NCI-H226 (cell line): ENCODE results near the gene CEP95.
"Not testable (repeated sequence)": the region's sequence is repeated elsewhere in the genome, so short reads cannot be mapped to it uniquely, and the experiment has no call there.

Experiments
- DNase-seq: peaks from one replicate; pipeline ENCODE4 v3.0.0-alpha.2; 2015

The CEP95 gene, protein sequence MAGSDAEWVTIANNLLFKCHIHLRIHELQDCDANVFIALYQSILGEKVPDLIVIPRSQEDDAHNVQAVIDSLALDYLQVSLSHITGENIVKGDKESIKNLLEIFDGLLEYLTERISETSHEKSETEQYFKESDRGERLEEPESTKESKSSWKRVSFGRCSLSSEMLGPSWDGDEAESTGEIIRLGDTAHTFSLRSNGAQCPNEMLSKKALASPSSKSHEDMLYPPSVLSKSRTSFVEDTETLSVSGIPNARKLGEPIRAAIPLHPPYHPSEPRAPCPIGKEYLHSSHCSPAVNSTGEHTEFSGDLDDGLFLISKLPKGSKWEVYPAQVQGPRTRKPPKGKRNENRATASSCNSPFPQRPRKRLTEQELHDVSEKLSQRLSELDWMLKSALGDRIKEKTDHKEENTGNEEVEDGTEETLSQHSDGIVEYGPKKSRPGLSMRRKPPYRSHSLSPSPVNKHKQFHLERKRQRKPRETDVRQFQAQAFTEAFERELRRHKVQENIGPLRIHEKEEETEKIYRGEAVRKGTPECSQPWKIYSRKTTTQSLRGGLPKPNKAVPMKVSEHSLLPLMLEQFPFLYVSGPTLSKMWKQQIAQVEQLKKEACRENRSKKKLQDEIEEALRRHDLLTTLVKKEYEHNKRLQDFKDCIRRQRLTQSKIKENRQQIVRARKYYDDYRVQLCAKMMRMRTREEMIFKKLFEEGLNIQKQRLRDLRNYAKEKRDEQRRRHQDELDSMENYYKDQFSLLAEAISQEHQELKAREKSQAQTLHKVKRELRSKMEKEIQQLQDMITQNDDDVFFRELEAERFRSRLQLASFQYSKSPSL

GRCh38 chr17:64506576-64507412 is at the start of gene CEP95:
CEP95 (plus strand) TSS chr17:64506977; CDS start chr17:64507098, 121 bp downstream.
- peak; percentile 98 for DNase-seq

DNA sequence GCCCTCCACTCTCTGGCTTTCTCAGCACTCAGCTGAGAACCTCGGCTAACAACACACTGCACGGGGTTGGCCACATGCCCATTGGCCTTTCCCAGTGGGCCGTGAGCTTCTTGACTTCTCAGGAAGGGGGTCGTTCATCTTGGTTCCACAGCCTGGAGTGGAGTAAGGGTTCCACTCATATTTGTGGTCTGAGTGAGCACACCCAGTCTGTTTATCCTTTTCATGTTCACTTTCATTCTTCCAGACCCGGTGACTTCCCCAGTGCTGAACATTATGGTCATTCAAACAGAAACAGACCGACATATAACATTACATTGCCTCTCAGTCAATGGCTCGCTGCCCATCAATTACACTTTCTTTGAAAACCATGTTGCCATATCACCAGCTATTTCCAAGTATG is 49.6 kb upstream of the CEP95 start:
- DNase-seq: peak; percentile 16

DNA sequence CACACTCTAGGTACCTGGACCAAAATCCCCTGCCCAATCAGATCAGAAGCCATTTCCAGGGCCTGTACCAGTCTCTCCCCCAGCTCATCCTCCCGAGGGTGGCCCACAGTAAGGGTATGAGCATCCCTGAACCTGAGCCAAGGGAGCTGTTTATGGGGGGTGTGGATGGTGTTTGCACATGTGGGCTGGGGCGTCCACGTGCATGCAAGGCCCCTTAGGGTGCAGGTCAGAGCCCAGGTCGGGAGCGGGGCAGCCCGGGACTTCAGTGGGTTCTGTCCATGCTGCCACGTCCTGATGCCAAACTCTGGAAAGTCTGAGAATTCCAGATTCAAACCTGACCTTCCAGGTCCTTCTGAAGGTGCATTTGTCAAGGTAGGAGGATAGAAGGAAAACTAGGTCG is 48.0 kb upstream of the CEP95 start:
- DNase-seq: no peak

GRCh38 chr17:64459284-64459747 is 47.5 kb upstream of the CEP95 start:
- DNase-seq: peak; percentile 74

GRCh38 chr17:64459818-64460217 is 47.0 kb upstream of the CEP95 start:
- DNase-seq: not testable (repeated sequence)

DNA sequence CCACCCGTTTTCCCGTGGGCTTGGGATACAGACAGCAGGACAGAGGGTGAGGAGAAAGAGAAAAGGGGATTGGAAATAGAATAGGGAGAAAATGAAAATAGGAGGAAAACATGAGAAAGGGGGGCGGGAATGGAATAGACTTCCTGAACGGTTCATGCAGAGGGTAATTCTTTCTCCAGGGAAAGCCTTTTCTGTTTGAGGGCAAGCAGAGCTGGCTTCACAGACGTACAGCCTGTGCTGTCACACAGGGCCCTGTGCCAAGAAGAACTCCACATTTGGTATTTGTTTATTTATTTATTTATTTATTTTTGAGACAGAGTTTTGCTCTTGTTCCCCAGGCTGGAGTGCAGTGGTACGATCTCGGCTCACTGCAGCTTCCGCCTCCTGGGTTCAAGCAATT is 45.8 kb upstream of the CEP95 start:
- no peak for DNase-seq

GRCh38 chr17:64461788-64462187 is 45.0 kb upstream of the CEP95 start:
- no peak for DNase-seq

DNA sequence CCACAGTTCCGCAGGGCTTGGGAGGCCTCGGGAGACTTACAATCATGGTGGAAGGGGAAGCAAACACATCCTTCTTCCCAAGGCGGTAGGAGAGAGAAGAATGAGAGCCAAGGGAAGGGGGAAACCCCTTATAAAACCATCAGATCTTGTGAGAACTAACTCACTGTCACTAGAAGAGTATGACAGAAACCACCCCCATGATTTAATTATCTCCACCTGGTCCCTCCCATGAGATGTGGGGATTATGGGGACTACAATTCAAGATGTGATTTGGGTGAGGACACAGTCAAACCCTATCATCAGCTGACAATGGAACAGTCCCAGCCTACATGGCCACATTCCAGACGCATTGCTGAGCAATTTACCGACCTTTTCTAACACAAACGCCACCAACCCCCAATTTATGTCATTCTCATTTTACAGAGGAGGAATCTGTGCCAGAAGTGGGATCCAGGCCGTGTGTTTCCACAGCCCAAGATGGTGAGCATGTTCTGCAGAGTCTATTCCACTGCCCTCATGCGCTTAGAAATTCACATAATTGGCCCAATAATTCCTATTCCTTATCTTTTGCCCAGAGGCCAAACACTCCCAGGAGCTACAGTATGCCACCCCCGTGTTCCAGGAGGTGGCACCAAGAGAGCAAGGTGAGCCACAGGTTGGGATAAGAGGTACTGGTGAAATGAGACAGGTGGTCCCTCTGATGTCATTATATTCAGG is 40.6 kb upstream of the CEP95 start:
- no peak for DNase-seq

DNA sequence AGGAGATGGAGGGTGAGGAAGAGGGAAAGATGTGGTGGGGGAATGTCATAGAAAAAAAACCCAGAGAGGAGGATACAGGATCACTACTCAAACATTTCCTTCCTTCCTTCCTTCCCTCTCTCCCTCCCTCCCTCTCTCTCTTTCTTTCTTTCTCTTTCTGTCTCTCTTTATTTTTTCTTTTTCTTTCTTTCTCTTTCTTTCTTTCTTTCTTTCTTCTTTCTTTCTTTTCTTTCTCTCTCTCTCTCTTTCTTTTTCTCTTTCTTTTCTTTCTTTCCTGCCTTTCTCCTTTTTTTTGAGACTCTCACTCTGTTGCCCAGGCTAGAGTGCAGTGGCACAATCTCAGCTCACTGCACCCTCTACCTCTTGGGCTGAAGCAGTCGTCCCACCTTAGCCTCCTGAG is 39.9 kb upstream of the CEP95 start:
- DNase-seq: not testable (repeated sequence)

GRCh38 chr17:64470625-64471024 is 36.2 kb upstream of the CEP95 start:
- no peak for DNase-seq

DNA sequence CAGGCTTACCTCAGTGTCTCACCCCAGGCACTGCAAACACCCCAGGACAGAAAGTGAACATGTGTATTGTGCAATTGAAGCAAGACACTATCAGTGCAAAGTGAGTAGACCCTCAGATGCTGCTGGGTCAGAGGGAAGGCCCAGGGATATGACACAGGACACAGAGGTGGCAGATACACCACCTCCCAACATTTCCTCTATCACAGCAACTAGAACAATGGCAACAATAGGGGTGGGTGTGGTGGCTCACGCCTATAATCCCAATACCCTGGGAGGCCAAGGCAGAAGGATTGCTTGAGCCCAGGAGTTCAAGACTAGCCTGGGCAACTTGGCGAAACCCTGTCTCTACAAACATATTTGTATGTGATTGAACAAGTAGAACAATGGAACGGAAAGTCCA is 35.3 kb upstream of the CEP95 start:
- DNase-seq: no peak

GRCh38 chr17:64472564-64472963 is 34.2 kb upstream of the CEP95 start:
- no peak for DNase-seq

DNA sequence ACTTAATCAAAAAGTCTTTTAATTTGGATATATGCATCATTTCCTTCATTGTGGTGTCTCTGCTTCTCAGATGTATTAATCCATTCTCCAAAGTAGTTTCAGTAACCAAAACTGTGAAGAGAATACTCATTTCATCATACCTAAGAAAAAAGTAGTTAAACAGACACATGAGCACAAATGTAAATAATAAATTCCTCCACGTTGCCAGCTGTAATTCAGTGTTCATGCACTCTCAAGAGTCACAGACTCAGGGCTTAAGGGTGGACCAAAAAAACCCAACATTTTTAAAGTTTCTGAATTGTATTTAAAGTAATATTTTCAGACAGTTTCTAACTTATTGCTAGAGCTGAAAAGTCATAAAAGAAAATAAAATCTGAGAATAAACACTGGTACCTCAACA is 28.9 kb upstream of the CEP95 start:
- DNase-seq: no peak

GRCh38 chr17:64480951-64481350 is 25.8 kb upstream of the CEP95 start:
- DNase-seq: no peak

DNA sequence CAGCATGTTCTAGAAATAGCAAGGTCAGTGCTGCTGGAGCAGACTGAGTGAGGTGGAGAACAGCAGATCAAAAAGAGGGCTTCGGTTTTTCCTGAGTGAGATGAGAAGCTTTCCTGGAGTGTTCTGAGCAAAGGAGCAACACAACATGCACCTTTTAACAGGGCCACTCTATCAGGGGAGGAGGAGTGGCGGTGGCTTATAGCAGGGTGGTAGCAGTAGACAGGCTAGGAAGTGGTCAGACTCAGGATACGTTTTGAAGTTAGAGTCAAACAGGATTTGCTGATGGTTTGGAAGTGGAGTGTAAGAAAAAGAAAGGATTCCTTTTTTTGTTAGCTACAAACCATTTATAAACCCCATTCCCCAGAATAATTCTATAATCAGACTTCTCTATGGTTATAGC is 22.4 kb upstream of the CEP95 start:
- no peak for DNase-seq

GRCh38 chr17:64488301-64488700 is 18.5 kb upstream of the CEP95 start:
- DNase-seq: no peak

- peak; percentile 17 for DNase-seq
Measured at GRCh38 chr17:64491034-64491860, 15.5 kb upstream of the CEP95 start.

- peak; percentile 8 for DNase-seq
Measured at GRCh38 chr17:64491994-64492393, 14.8 kb upstream of the CEP95 start.

DNA sequence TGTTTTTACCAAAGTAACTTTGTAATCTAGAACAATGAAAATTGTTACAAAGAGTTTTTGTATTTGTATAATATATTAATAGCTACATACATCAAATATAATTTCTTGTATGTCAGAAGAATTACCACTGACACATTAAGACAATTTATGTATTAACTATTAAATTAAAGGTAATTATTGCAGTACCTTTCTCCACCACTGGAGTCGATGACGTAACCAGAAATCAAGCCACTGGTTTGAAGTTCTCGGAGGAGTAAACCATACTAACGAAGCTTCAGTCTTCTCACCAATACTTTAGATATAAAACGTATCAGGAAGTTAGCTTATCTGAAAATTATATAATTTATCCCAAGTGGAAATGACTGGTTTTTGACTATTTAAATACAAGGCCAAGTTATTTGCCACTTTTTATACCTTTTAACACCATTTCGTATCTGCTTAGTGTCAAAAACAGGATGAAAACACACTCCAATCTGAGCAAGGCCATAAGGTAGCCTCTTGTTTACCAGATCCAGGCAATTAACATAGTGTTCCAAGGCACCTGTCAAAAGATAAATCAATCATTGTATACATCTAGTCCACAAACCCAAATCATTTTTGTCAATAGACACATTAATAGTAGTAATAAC is 14.2 kb upstream of the CEP95 start:
- no peak for DNase-seq

DNA sequence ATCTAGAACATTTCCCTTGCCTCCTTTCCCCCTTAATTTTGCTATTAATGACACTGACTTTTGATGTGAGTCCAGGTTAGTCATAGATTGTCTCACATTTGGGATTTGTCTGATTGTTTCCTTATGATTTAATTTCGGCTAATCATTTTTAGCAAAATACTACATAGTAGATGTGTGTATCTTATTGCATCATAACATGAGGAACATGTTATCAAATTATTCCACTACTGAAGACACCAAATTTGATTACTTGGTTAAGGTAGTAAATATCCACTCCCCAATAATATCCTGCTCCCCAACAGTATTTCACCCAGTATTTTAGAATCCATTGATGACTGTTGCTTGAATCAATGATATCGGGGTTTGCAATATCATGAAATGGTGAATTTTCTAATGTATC is 12.7 kb upstream of the CEP95 start:
- no peak for DNase-seq

GRCh38 chr17:64495300-64495699 is 11.5 kb upstream of the CEP95 start:
- DNase-seq: not testable (repeated sequence)
